H9 (cell line): ENCODE measurements around the gene SH3BP5. TPM values are rescaled to one million over a fixed set of nuclear protein-coding genes. Genes with fewer than 3 reads are reported as not detected.

Experiments
- DNase-seq: peaks from one replicate; pipeline ENCODE4 v3.0.0-alpha.2; 2017
- H2AFZ ChIP-seq: one replicate; pipeline ENCODE4 v1.6.1; 2013; ENCODE audit warnings: mild to moderate bottlenecking, low read length, control low read depth, moderate library complexity
- H2AK5ac ChIP-seq: 2 replicates; pipeline ENCODE4 v1.6.1; 2013; ENCODE audit warnings: low read length, control low read depth, mixed read lengths; ENCODE audit not compliant: insufficient read length
- H2BK120ac ChIP-seq: one replicate; pipeline ENCODE4 v1.6.1; 2013; ENCODE audit warnings: low read depth, mild to moderate bottlenecking, low read length, control low read depth, inconsistent platforms; ENCODE audit not compliant: poor library complexity, severe bottlenecking
- H2BK12ac ChIP-seq: 2 replicates; pipeline ENCODE4 v1.6.1; 2013; ENCODE audit warnings: low read length, control low read depth, mixed read lengths, low read depth; ENCODE audit not compliant: insufficient read length
- H2BK15ac ChIP-seq: 2 replicates; pipeline ENCODE4 v1.6.1; 2013; ENCODE audit warnings: low read depth, low read length, control low read depth
- H2BK20ac ChIP-seq: one replicate; pipeline ENCODE4 v1.6.1; 2013; ENCODE audit warnings: low read depth, mild to moderate bottlenecking, low read length, control low read depth, inconsistent platforms; ENCODE audit not compliant: poor library complexity, severe bottlenecking
- H2BK5ac ChIP-seq: 2 replicates; pipeline ENCODE4 v1.6.1; 2013; ENCODE audit warnings: low read length, control low read depth, mixed read lengths; ENCODE audit not compliant: insufficient read length
- H3K14ac ChIP-seq: 2 replicates; pipeline ENCODE4 v1.6.1; 2013; ENCODE audit warnings: low read length, control low read depth; ENCODE audit not compliant: insufficient read depth
- H3K18ac ChIP-seq: 2 replicates; pipeline ENCODE4 v1.6.1; 2013; ENCODE audit warnings: low read depth, mild to moderate bottlenecking, mixed read lengths, low read length, control low read depth; ENCODE audit not compliant: insufficient read length
- H3K23ac ChIP-seq: 2 replicates; pipeline ENCODE4 v1.6.1; 2013; ENCODE audit warnings: low read length, control low read depth, mixed read lengths, low read depth; ENCODE audit not compliant: insufficient read length
- H3K23me2 ChIP-seq: 2 replicates; pipeline ENCODE4 v1.6.1; 2013; ENCODE audit warnings: low read depth, mild to moderate bottlenecking, mixed read lengths, low read length, control low read depth; ENCODE audit not compliant: insufficient read length, poor library complexity, severe bottlenecking
- H3K27ac ChIP-seq: 2 replicates; pipeline ENCODE4 v1.5.1; 2013; ENCODE audit warnings: low read length, control low read depth, mixed read lengths, low read depth; ENCODE audit not compliant: insufficient read length
- H3K27me3 ChIP-seq: 2 replicates; pipeline ENCODE4 v1.6.1; 2013; ENCODE audit warnings: low read length, control low read depth, inconsistent platforms; ENCODE audit not compliant: insufficient read depth
- H3K4ac ChIP-seq: 2 replicates; pipeline ENCODE4 v1.6.1; 2013; ENCODE audit warnings: low read depth, mild to moderate bottlenecking, control low read depth, inconsistent platforms, low read length, moderate library complexity
- H3K4me1 ChIP-seq: 2 replicates; pipeline ENCODE4 v1.6.1; 2013; ENCODE audit warnings: low read length, control low read depth, inconsistent platforms; ENCODE audit not compliant: insufficient read depth
- H3K4me2 ChIP-seq: 2 replicates; pipeline ENCODE4 v1.6.1; 2013; ENCODE audit warnings: low read length, control low read depth, mixed read lengths; ENCODE audit not compliant: insufficient read length, insufficient read depth
- H3K56ac ChIP-seq: 2 replicates; pipeline ENCODE4 v1.6.1; 2013; ENCODE audit warnings: low read depth, mild to moderate bottlenecking, mixed read lengths, low read length, control low read depth; ENCODE audit not compliant: insufficient read length
- H3K79me1 ChIP-seq: 2 replicates; pipeline ENCODE4 v1.6.1; 2013; ENCODE audit warnings: low read depth, mild to moderate bottlenecking, moderate library complexity, low read length, control low read depth, inconsistent platforms; ENCODE audit not compliant: insufficient read depth, poor library complexity, severe bottlenecking
- H3K79me2 ChIP-seq: 2 replicates; pipeline ENCODE4 v1.6.1; 2013; ENCODE audit warnings: low read length, control low read depth, inconsistent platforms; ENCODE audit not compliant: insufficient read depth
- H3K9ac ChIP-seq: 2 replicates; pipeline ENCODE4 v1.6.1; 2013; ENCODE audit warnings: low read length, control low read depth, mixed read lengths; ENCODE audit not compliant: insufficient read length; ENCODE audit errors: extremely low read depth
- H3K9me3 ChIP-seq: one replicate; pipeline ENCODE4 v1.6.1; 2013; ENCODE audit warnings: low read depth, low read length, inconsistent platforms; ENCODE audit not compliant: control insufficient read depth
- H3T11ph ChIP-seq: one replicate; pipeline ENCODE4 v1.6.1; 2013; ENCODE audit warnings: mild to moderate bottlenecking, low read length, control low read depth, inconsistent platforms
- H4K20me1 ChIP-seq: one replicate; pipeline ENCODE4 v1.6.1; 2013; ENCODE audit not compliant: control insufficient read depth, insufficient read length, insufficient read depth
- H4K5ac ChIP-seq: 2 replicates; pipeline ENCODE4 v1.6.1; 2013; ENCODE audit warnings: low read depth, mild to moderate bottlenecking, mixed read lengths, low read length, control low read depth; ENCODE audit not compliant: insufficient read length
- H4K8ac ChIP-seq: replicated peaks from 2 replicates; pipeline ENCODE4 v1.6.1; 2013; ENCODE audit warnings: low read length, control low read depth, mixed read lengths, low read depth; ENCODE audit not compliant: insufficient read length
- H4K91ac ChIP-seq: 2 replicates; pipeline ENCODE4 v1.6.1; 2013; ENCODE audit warnings: low read depth, mild to moderate bottlenecking, moderate library complexity, mixed read lengths, low read length, control low read depth; ENCODE audit not compliant: insufficient read length
- H3K27ac Mint-ChIP-seq, 3 experiments: 2 replicates in 2 of 3; 3 replicates in 1 of 3; pipeline ENCODE4 v1.8.0; 2020 to 2021; ENCODE audit warnings: mixed read lengths in 3 of 3, mild to moderate bottlenecking in 1 of 3, moderate library complexity in 1 of 3
- H3K27me3 Mint-ChIP-seq: 2 replicates; pipeline ENCODE4 v1.8.0; 2021; ENCODE audit warnings: low read depth, mild to moderate bottlenecking, moderate library complexity, mixed read lengths
- H3K36me3 Mint-ChIP-seq, 3 experiments: 2 replicates in 2 of 3; 3 replicates in 1 of 3; pipeline ENCODE4 v1.8.0; 2020 to 2021; ENCODE audit warnings: low read depth in 3 of 3, mixed read lengths in 3 of 3; ENCODE audit not compliant: insufficient read depth in 1 of 3
- H3K4me1 Mint-ChIP-seq, 2 experiments: 2 replicates each; pipeline ENCODE4 v1.8.0; 2020; ENCODE audit warnings: mixed read lengths in 2 of 2
- H3K4me3 Mint-ChIP-seq, 2 experiments: 2 replicates in 1 of 2; 3 replicates in 1 of 2; pipeline ENCODE4 v1.8.0; 2020 to 2021; ENCODE audit warnings: mild to moderate bottlenecking in 2 of 2, mixed read lengths in 2 of 2, moderate library complexity in 1 of 2
- H3K9me3 Mint-ChIP-seq, 2 experiments: 2 replicates in 1 of 2; 3 replicates in 1 of 2; pipeline ENCODE4 v1.8.0; 2020; ENCODE audit warnings: mild to moderate bottlenecking in 2 of 2, mixed read lengths in 2 of 2, moderate library complexity in 1 of 2
- CTCF ChIP-seq: fragments of 200-600 bp; sonication (generic); conservative IDR thresholded peaks from 3 replicates; pipeline ENCODE4 v1.8.0; 2021; ENCODE audit warnings: antibody characterized with exemption, mild to moderate bottlenecking
- WGBS: extraction: QIAGEN DNeasy Blood & Tissue Kit; methylation state at CpG from one replicate; pipeline ENCODE4 v1.1.7; 2013; ENCODE audit warnings: missing lambda C conversion rate, low lambda C conversion rate, mixed read lengths; ENCODE audit not compliant: insufficient read length; ENCODE audit errors: extremely low coverage; 5-methylcytosine and 5-hydroxymethylcytosine counted together
- total RNA-seq: library from RNA; stranded (reverse); gene quantifications from 2 replicates; pipeline ENCODE4 v1.2.1, GENCODE V29; 2021

The SH3BP5 gene
- total RNA-seq, 1 experiment from 2014 or later = 6.8 TPM

- Histone ChIP-seq H2BK20ac (no peak overlapping the region), H2AFZ (no peak overlapping the region), H3K79me1 (no peaks in the 10 kb centered on the region), H3T11ph (no peak overlapping the region), H2BK15ac (no peak overlapping the region), H3K27me3 (no peaks in the 10 kb centered on the region), H3K27ac (no peak overlapping the region), H2AK5ac (no peak overlapping the region), H3K14ac (no peak overlapping the region), H4K20me1 (no peaks in the 10 kb centered on the region), H2BK5ac (no peak overlapping the region), H3K79me2 (no peaks in the 10 kb centered on the region), H4K8ac (no peak overlapping the region), H2BK12ac (no peak overlapping the region), H3K4me2 (no peak overlapping the region), H3K4ac (no peak overlapping the region), H3K23ac (no peak overlapping the region), H3K23me2 (no peaks in the 10 kb centered on the region), H3K18ac (no peak overlapping the region), H4K91ac (no peak overlapping the region), H4K5ac (no peak overlapping the region), H3K56ac (no peak overlapping the region), H2BK120ac (no peak overlapping the region), H3K9ac (no peak overlapping the region), H3K4me1 (no peaks in the 10 kb centered on the region; the same call in 1 of the 2 replicates), H3K9me3 (no peaks in the 10 kb centered on the region)
- no peak overlapping the region for H3K4me3 Mint-ChIP-seq
- DNase-seq = no peak
- WGBS = no CpG with 5 or more reads among the region's 1 CpG
- TF ChIP-seq CTCF = no peak
- no peak overlapping the region for H3K27ac Mint-ChIP-seq
- H3K4me1 Mint-ChIP-seq = peaks cover 31 to 38% of the 10 kb centered on the region in 2 experiments
- H3K9me3 Mint-ChIP-seq = peaks cover 14 to 23% of the 10 kb centered on the region in 2 experiments
- H3K27me3 Mint-ChIP-seq = peaks cover 6% of the 10 kb centered on the region
- H3K36me3 Mint-ChIP-seq = peaks cover 4 to 12% (median 7%) of the 10 kb centered on the region in 3 experiments; a peak in 4 of 7 replicates
These were observed 22.7 kb upstream of the SH3BP5 start for GRCh38 chr3:15355086-15355485.
